A673 (cell line): ENCODE measurements around the gene RPAP3. TPM values are rescaled to one million over a fixed set of nuclear protein-coding genes. Genes with fewer than 3 reads are reported as not detected.
"Not testable (repeated sequence)": the region's sequence is repeated elsewhere in the genome, so short reads cannot be mapped to it uniquely, and the experiment has no call there.

Source experiments
- BruUV-seq: library from RNA; stranded (reverse); fragments of 400-500 nt; replicated peaks from 2 replicates; lab custom pipeline; 2021; lab: Mats Ljungman, UMichigan
- CTCF ChIA-PET: fragments of 300-600 bp; sonication (Branson Sonifier 250); formaldehyde crosslinking; loops from one replicate; lab custom pipeline; 2022; ENCODE audit warnings: antibody characterized with exemption; lab: Charles Lee
- POLR2A ChIA-PET: fragments of 300-600 bp; sonication (Branson Sonifier 250); formaldehyde crosslinking; loops from one replicate; lab custom pipeline; 2022; ENCODE audit warnings: antibody characterized with exemption; ENCODE audit not compliant: low non-redundant PET; lab: Charles Lee
- DNase-seq: peaks from one replicate; pipeline ENCODE4 v3.0.0-alpha.2; 2015; ENCODE audit warnings: low spot score
- H3K27ac ChIP-seq: fragments of 200-600 bp; sonication (generic); 2 replicates; pipeline ENCODE4 v1.5.1; 2016; ENCODE audit warnings: mixed run types, low read depth, mild to moderate bottlenecking, mixed read lengths, antibody characterized with exemption, low read length; ENCODE audit not compliant: poor library complexity, severe bottlenecking
- H3K27me3 ChIP-seq: fragments of 200-600 bp; sonication (generic); replicated peaks from 2 replicates; pipeline ENCODE4 v1.6.1; 2017; ENCODE audit warnings: mixed run types, low read depth, mild to moderate bottlenecking, mixed read lengths, antibody characterized with exemption, low read length; ENCODE audit not compliant: insufficient read depth, poor library complexity
- H3K36me3 ChIP-seq: fragments of 200-600 bp; sonication (generic); 2 replicates; pipeline ENCODE4 v1.6.1; 2016; ENCODE audit warnings: mixed run types, mild to moderate bottlenecking, mixed read lengths, antibody characterized with exemption, low read length; ENCODE audit not compliant: insufficient read depth, poor library complexity, severe bottlenecking
- H3K4me1 ChIP-seq: fragments of 200-600 bp; sonication (generic); 2 replicates; pipeline ENCODE4 v1.6.1; 2017; ENCODE audit warnings: mixed run types, mild to moderate bottlenecking, mixed read lengths, antibody characterized with exemption, low read length; ENCODE audit not compliant: insufficient read depth, poor library complexity, severe bottlenecking
- H3K4me3 ChIP-seq: fragments of 200-600 bp; sonication (generic); 2 replicates; pipeline ENCODE4 v1.5.1; 2016; ENCODE audit warnings: low read depth, mixed run types, mild to moderate bottlenecking, mixed read lengths, low read length; ENCODE audit not compliant: poor library complexity, severe bottlenecking
- H3K9me3 ChIP-seq: fragments of 200-600 bp; sonication (generic); 2 replicates; pipeline ENCODE4 v1.6.1; 2016; ENCODE audit warnings: mixed run types, low read depth, mild to moderate bottlenecking, mixed read lengths, antibody characterized with exemption, low read length; ENCODE audit not compliant: poor library complexity, severe bottlenecking
- CTCF ChIP-seq: fragments of 300-800, 200-600 bp; sonication (generic); conservative IDR thresholded peaks from 2 replicates; pipeline ENCODE4 v1.5.1; 2017; ENCODE audit warnings: low read depth, mild to moderate bottlenecking, antibody characterized with exemption, low read length, moderate library complexity, mixed read lengths
- EZH2 ChIP-seq: fragments of 200-600 bp; sonication (generic); IDR thresholded peaks from 2 replicates; pipeline ENCODE4 v1.6.1; 2017; ENCODE audit warnings: borderline replicate concordance, low read depth, mild to moderate bottlenecking, mixed read lengths, antibody characterized with exemption, low read length; ENCODE audit not compliant: poor library complexity, severe bottlenecking
- intact Hi-C: fragments of 100-400 bp; cut with micrococcal nuclease; formaldehyde crosslinking; loops from one replicate; pipeline ENCODE4 v1.10.0; 2022; ENCODE audit not compliant: unreplicated experiment
- total RNA-seq: library from RNA; stranded (reverse); gene quantifications from 2 replicates; pipeline ENCODE4 v1.2.3, GENCODE V29; 2021

RPAP3 gene
- total RNA-seq, 1 experiment from 2014 or later, result 81.1 TPM

DNA sequence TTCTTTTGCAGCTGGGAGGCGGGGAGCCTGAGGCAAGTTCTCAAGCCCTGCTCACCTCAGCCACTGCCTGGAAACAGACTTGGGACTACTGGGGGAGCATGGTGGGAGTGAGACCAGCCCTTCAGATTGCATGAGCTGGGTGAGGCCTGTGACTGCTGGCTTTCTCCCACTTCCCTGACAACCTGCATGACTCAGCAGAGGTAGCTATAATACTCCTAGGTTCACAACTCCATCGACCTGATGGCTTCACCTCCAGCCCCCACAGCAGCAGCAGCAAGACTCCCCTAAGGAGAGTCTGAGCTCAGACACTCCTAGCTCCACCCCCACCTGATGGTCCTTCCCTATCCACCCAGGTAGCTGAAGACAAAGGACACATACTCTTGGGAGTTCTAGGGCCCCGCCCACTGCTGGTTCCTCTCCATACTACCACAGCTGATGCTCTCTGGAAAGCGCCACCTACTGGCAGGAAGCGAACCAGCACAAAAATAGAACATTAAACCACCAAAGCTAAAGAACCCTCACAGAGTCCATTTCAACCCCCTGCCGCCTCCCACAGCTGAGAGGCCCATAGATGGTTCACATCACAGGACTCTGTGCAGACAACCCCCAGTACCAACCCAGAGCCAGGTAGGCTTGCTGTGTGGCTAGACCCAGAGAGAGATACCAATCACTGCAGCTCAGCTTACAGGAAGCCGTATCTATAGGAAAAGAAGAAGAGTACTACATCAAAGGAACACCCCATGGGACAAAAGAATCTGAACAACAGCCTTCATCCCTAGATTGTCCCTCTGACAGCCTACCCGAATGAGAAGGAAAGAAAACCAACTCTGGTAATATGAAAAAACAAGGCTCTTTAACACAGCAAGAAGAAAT, 68.7 kb downstream of the RPAP3 start:
- intact Hi-C loops, result no loop called here
- Histone ChIP-seq H3K4me1 (no peaks in the 10 kb centered on the region), H3K27ac (no peak overlapping the region), H3K27me3 (no peaks in the 10 kb centered on the region), H3K4me3 (no peak overlapping the region), H3K36me3 (no peaks in the 10 kb centered on the region), H3K9me3 (no peaks in the 10 kb centered on the region)
- no peak for TF ChIP-seq EZH2
- peak; percentile 84 for TF ChIP-seq CTCF
- no TSS peak for BruUV-seq
- CTCF ChIA-PET, result interaction anchor here (1.2 to 1.7 kb wide), 2 partner anchors 90 to 605 kb away, joined by 5 to 8 read pairs; no protein-coding TSS in a partner anchor
- DNase-seq, result peak; percentile 76
- POLR2A ChIA-PET, result no interaction called here

DNA sequence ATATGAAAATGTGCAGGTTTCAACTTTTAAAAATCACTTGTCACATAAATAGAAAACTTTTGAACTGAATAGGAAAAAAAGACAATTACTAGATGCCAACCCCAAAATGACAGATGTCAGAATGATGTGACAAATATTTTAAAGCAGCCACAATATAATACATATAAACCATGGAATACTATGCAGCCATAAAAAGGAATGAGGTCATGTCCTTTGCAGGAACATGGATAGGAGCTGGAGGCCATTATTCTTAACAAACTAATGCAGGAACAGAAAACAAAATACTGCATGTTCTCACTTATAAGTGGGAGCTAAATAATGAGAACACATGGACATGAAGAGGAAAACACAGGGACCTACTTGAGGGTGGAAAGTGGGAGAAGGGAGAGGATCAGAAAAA, 70.1 kb downstream of the RPAP3 start:
- H3K36me3 ChIP-seq, DNase-seq, H3K9me3 ChIP-seq, BruUV-seq, H3K4me3 ChIP-seq, H3K27me3 ChIP-seq, H3K27ac ChIP-seq, H3K4me1 ChIP-seq, CTCF ChIA-PET, intact Hi-C loops, POLR2A ChIA-PET: not testable (repeated sequence)

GRCh38 chr12:47634127-47634526, 71.7 kb downstream of the RPAP3 start:
- DNase-seq, result no peak
- H3K27ac ChIP-seq, result no peak overlapping the region
- H3K36me3 ChIP-seq, result no peaks in the 10 kb centered on the region
- no peaks in the 10 kb centered on the region for H3K9me3 ChIP-seq
- H3K4me1 ChIP-seq, result no peaks in the 10 kb centered on the region
- BruUV-seq, result no TSS peak
- POLR2A ChIA-PET, result no interaction called here
- no peaks in the 10 kb centered on the region for H3K27me3 ChIP-seq
- intact Hi-C loops, result no loop called here
- no peak for TF ChIP-seq EZH2
- no peak for TF ChIP-seq CTCF
- CTCF ChIA-PET, result no interaction called here
- no peak overlapping the region for H3K4me3 ChIP-seq

DNA sequence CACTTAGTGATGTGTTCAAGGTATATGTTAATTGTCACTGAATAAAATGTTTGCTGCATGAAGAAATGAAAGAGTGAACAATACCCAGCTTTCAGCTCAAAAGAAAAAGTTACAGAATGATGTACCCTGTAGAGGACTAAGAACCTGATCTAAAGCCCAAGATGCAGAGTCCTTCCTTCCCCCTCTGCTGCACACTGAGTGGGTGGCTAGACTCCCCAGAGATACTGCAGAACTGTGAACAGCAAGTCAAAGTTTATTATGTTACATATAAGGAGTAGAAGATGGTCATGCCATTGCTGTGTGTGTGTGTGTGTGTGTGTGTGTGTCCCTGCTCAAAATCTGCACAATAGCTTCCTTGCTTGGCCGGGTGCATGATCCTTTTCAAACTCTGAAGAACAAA, 83.9 kb downstream of the RPAP3 start:
- no peak for TF ChIP-seq CTCF
- no peak for TF ChIP-seq EZH2
- intact Hi-C loops, result no loop called here

More for the DNA sequence above, 83.9 kb downstream of the RPAP3 start:
- Histone ChIP-seq H3K4me3 (no peak overlapping the region), H3K27ac (no peak overlapping the region), H3K4me1 (no peaks in the 10 kb centered on the region), H3K27me3 (no peaks in the 10 kb centered on the region), H3K36me3 (no peaks in the 10 kb centered on the region), H3K9me3 (no peaks in the 10 kb centered on the region)
- CTCF ChIA-PET, result no interaction called here
- POLR2A ChIA-PET, result no interaction called here
- DNase-seq, result no peak
- BruUV-seq, result no TSS peak
